Measurements from ENCODE around the gene AMN1.
"Not testable (repeated sequence)": the region's sequence is repeated elsewhere in the genome, so short reads cannot be mapped to it uniquely, and the experiment has no call there.

AMN1 gene

GRCh38 chr12:31732926-31733548 lies 4.2 kb upstream of the AMN1 start (continued):
- TF ChIP-seq RBAK (tag by site-specific recombination; IDR thresholded peaks at IDR 0.05) = no peak
- TF ChIP-seq GLIS2 (tag by site-specific recombination; IDR thresholded peaks at IDR 0.05) = no peak
- peak; percentile 85; the same call in 1 of the 2 replicates for TF ChIP-seq ZNF558 (tag by site-specific recombination; IDR thresholded peaks at IDR 0.05)
- TF ChIP-seq ZNF626 (tag by site-specific recombination; IDR thresholded peaks at IDR 0.05) = no peak
- TF ChIP-seq ZNF549 (tag by site-specific recombination; IDR thresholded peaks at IDR 0.05) = no peak
- no peak; the same call in none of the 2 replicates for TF ChIP-seq KLF10 (tag by site-specific recombination; IDR thresholded peaks at IDR 0.05)
- no peak for TF ChIP-seq ZSCAN30 (tag by site-specific recombination; IDR thresholded peaks at IDR 0.05)
- TF ChIP-seq, protein P1, sequence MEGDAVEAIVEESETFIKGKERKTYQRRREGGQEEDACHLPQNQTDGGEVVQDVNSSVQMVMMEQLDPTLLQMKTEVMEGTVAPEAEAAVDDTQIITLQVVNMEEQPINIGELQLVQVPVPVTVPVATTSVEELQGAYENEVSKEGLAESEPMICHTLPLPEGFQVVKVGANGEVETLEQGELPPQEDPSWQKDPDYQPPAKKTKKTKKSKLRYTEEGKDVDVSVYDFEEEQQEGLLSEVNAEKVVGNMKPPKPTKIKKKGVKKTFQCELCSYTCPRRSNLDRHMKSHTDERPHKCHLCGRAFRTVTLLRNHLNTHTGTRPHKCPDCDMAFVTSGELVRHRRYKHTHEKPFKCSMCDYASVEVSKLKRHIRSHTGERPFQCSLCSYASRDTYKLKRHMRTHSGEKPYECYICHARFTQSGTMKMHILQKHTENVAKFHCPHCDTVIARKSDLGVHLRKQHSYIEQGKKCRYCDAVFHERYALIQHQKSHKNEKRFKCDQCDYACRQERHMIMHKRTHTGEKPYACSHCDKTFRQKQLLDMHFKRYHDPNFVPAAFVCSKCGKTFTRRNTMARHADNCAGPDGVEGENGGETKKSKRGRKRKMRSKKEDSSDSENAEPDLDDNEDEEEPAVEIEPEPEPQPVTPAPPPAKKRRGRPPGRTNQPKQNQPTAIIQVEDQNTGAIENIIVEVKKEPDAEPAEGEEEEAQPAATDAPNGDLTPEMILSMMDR (tag by site-specific recombination; IDR thresholded peaks at IDR 0.05) = no peak
- TF ChIP-seq ZNF658 (tag by site-specific recombination; IDR thresholded peaks at IDR 0.05) = no peak
- TF ChIP-seq ZNF449 (tag by site-specific recombination; IDR thresholded peaks at IDR 0.05) = no peak; the same call in 1 of the 2 replicates
- no peak for TF ChIP-seq ZNF585B (tag by site-specific recombination; IDR thresholded peaks at IDR 0.05)
- peak; percentile 84 for TF ChIP-seq SP7 (tag by site-specific recombination; IDR thresholded peaks at IDR 0.05)

DNA sequence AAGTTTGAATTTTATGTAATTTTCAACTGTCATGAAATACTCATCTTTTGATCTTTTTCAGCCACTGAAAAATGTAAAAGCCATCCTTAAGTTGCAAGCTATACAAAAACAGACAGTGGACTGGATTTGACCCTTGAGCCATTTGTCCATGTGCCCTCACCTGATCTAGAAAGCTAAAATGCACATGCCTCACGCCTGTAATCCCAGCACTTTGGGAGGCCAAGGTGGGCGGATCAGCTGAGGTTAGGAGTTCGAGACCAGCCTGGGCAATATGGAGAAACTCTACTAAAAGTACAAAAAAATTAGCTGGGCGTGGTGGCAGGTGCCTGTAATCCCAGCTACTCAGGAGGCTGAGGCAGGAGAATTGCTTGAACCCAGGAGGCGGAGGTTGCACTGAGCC lies 2.4 kb upstream of the AMN1 start:
- H3K9me3 ChIP-seq (ENCODE audit: control insufficient read depth, insufficient read depth, low read depth, low read length); POLR2A ChIA-PET; H3K36me3 ChIP-seq (ENCODE audit: control insufficient read depth in 2 of 2, insufficient read depth in 1 of 2, low read length in 2 of 2); H3K4me1 ChIP-seq (ENCODE audit: control insufficient read depth, insufficient read depth, low read length); H3K27ac ChIP-seq (ENCODE audit: extremely low read depth, low read depth, low read length); H3K4me3 ChIP-seq (ENCODE audit: low read depth, low read length); CTCF ChIA-PET: not testable (repeated sequence)

DNA sequence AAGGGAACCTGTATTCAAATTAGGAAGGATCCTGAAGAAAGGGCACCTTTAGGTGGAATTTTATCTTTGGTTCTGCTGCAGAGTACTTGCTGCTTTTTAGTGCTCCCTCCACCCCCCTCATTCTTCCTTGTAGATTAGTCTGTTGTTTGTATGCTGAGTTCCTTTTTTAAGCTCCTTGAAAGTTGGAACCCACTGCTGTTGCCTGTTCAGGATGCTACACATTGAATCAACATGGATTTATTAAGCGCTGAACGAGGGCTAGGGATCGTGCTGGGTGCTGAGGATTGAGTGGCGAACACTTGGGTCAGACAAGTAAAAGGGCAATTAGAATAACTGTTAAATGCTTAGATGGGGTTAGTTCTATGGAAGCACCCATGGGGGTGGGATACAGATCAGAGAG lies 884 bp upstream of the AMN1 start:
- CTCF ChIA-PET = interaction anchor here (0.6 to 1.4 kb wide), 2 partner anchors 48 to 161 kb away, joined by 3 to 6 read pairs; no protein-coding TSS in a partner anchor

GRCh38 chr12:31728289-31728916 lies 418 bp downstream of the AMN1 start:
- CTCF ChIA-PET = interaction anchor here (0.6 to 1.4 kb wide), 2 partner anchors 46 to 696 kb away, joined by 3 to 5 read pairs; no protein-coding TSS in a partner anchor
- Histone ChIP-seq H3K4me3 (ENCODE audit: low read depth, low read length) (peak overlapping the region; percentile 50), H3K4me1 (ENCODE audit: control insufficient read depth, insufficient read depth, low read length) (no peaks in the 10 kb centered on the region; the same call in 1 of the 2 replicates), H3K36me3 (ENCODE audit: control insufficient read depth in 2 of 2, insufficient read depth in 1 of 2, low read length in 2 of 2) (no peaks in the 10 kb centered on the region), H3K9me3 (ENCODE audit: control insufficient read depth, insufficient read depth, low read depth, low read length) (no peaks in the 10 kb centered on the region), H3K27ac (ENCODE audit: extremely low read depth, low read depth, low read length) (peak overlapping the region; percentile 84)
- POLR2A ChIA-PET = interaction anchor here (0.6 to 1.9 kb wide), 3 partner anchors 69 to 231 kb away, joined by 4 to 8 read pairs (median 5); partner anchors contain the start of genes ETFBKMT and RESF1
- TF ChIP-seq GLI2 (tag by site-specific recombination; IDR thresholded peaks at IDR 0.05; ENCODE audit: borderline replicate concordance, low read depth) (no peak), ZBTB11 (tag by site-specific recombination; conservative IDR thresholded peaks at IDR 0.05; ENCODE audit: low read depth) (0 out of 2 replicates have a peak, but pooled peaks have one; percentile 2), ZNF157 (tag by site-specific recombination; IDR thresholded peaks at IDR 0.05) (no peak), ZNF626 (tag by site-specific recombination; IDR thresholded peaks at IDR 0.05) (no peak), ZNF248 (tag by site-specific recombination; IDR thresholded peaks at IDR 0.05) (no peak)

More for the DNA sequence above, 884 bp upstream of the AMN1 start:
- Histone ChIP-seq H3K9me3 (ENCODE audit: control insufficient read depth, insufficient read depth, low read depth, low read length) (no peaks in the 10 kb centered on the region), H3K36me3 (ENCODE audit: control insufficient read depth in 2 of 2, insufficient read depth in 1 of 2, low read length in 2 of 2) (no peaks in the 10 kb centered on the region), H3K4me1 (ENCODE audit: control insufficient read depth, insufficient read depth, low read length) (no peaks in the 10 kb centered on the region; the same call in 1 of the 2 replicates), H3K27ac (ENCODE audit: extremely low read depth, low read depth, low read length) (peak overlapping the region; percentile 69), H3K4me3 (ENCODE audit: low read depth, low read length) (peak overlapping the region; percentile 50)
- POLR2A ChIA-PET = interaction anchor here (0.6 to 1.9 kb wide), 3 partner anchors 47 to 268 kb away, joined by 3 to 8 read pairs (median 7); partner anchors contain the start of gene ETFBKMT
- no peak for TF ChIP-seq ZNF341 (tag by site-specific recombination; IDR thresholded peaks at IDR 0.05; ENCODE audit: low read depth)
- no peak for TF ChIP-seq ZNF423 (tag by site-specific recombination; IDR thresholded peaks at IDR 0.05)
- TF ChIP-seq ZEB2 (tag by site-specific recombination; IDR thresholded peaks at IDR 0.05) = no peak
- TF ChIP-seq SETDB1 (IDR thresholded peaks at IDR 0.05; ENCODE audit: insufficient read length, low read length) = peak; percentile 4
- no peak for TF ChIP-seq ZNF624 (tag by site-specific recombination; IDR thresholded peaks at IDR 0.05)
- TF ChIP-seq ZBTB48 (tag by site-specific recombination; IDR thresholded peaks at IDR 0.05) = 0 out of 2 replicates have a peak, but pooled peaks have one; percentile 13
- TF ChIP-seq ZNF571 (tag by site-specific recombination; IDR thresholded peaks at IDR 0.05) = no peak
